GM18868 (cell line): ENCODE data around the gene CHST11.
A peak's percentile ranks its signal among the peaks of the same experiment; 100 is the strongest.

Source experiments
- ATAC-seq: cut with Tn5 transposase; IDR thresholded peaks from one replicate; pipeline ENCODE4 v1.9.1; 2021; ENCODE audit warnings: mild to moderate bottlenecking, moderate library complexity; ENCODE audit not compliant: unreplicated experiment

CHST11 gene

GRCh38 chr12:104668274-104668718 lies 211.5 kb downstream of the CHST11 start:
- ATAC-seq, result no peak

GRCh38 chr12:104669089-104669721 lies 212.5 kb downstream of the CHST11 start:
- ATAC-seq, result no peak

- peak; percentile 53 for ATAC-seq
Observed at GRCh38 chr12:104669851-104670337, 213.1 kb downstream of the CHST11 start.

GRCh38 chr12:104670439-104671408 lies 214.0 kb downstream of the CHST11 start:
- ATAC-seq, result no peak

GRCh38 chr12:104671409-104672095 lies 214.8 kb downstream of the CHST11 start:
- peak; percentile 78 for ATAC-seq

GRCh38 chr12:104672096-104672445 lies 215.3 kb downstream of the CHST11 start:
- ATAC-seq, result no peak

GRCh38 chr12:104672501-104673265 lies 215.9 kb downstream of the CHST11 start:
- no peak for ATAC-seq

GRCh38 chr12:104673294-104673693 lies 216.5 kb downstream of the CHST11 start:
- ATAC-seq, result no peak

GRCh38 chr12:104673696-104674482 lies 217.1 kb downstream of the CHST11 start:
- ATAC-seq, result no peak

- no peak for ATAC-seq
Observed at GRCh38 chr12:104676636-104677035, 219.9 kb downstream of the CHST11 start.

GRCh38 chr12:104677441-104678089 lies 220.8 kb downstream of the CHST11 start:
- ATAC-seq, result no peak

GRCh38 chr12:104680070-104680469 lies 223.3 kb downstream of the CHST11 start:
- peak; percentile 77 for ATAC-seq

- no peak for ATAC-seq
Observed at GRCh38 chr12:104680491-104680890, 223.7 kb downstream of the CHST11 start.

GRCh38 chr12:104681012-104681690 lies 224.4 kb downstream of the CHST11 start:
- no peak for ATAC-seq

GRCh38 chr12:104682790-104683279 lies 226.1 kb downstream of the CHST11 start:
- ATAC-seq, result no peak

GRCh38 chr12:104683831-104684503 lies 227.2 kb downstream of the CHST11 start:
- no peak for ATAC-seq

GRCh38 chr12:104684884-104685283 lies 228.1 kb downstream of the CHST11 start:
- ATAC-seq, result no peak

GRCh38 chr12:104685366-104685765 lies 228.6 kb downstream of the CHST11 start:
- ATAC-seq, result no peak
